Peyer's patch (tissue), 4 donors: ENCODE measurements around the gene TSPAN4. TPM values are rescaled to one million over a fixed set of nuclear protein-coding genes. Genes with fewer than 3 reads are reported as not detected.
A peak's percentile ranks its signal among the peaks of the same experiment; 100 is the strongest.

Source experiments
- DNase-seq, 3 donors: peaks; one replicate each; pipeline ENCODE4 v3.0.0-alpha.2; 2017 to 2019
- H3K27ac ChIP-seq, 4 donors: fragments of 200-600 bp; sonication (generic); one replicate each; pipeline ENCODE4 v1.5.1; 2016 to 2019
- H3K27me3 ChIP-seq, 2 donors: fragments of 200-600 bp; sonication (generic); one replicate each; pipeline ENCODE4 v1.5.1; 2019
- H3K36me3 ChIP-seq, 3 donors: fragments of 200-600 bp; sonication (generic); one replicate each; pipeline ENCODE4 v1.5.1; 2016 to 2019
- H3K4me1 ChIP-seq, 4 donors: fragments of 200-600 bp; sonication (generic); one replicate each; pipeline ENCODE4 v1.5.1; 2016 to 2019
- H3K4me3 ChIP-seq, 4 donors: fragments of 200-600 bp; sonication (generic); 1 replicate in 3 of 4; 2 replicates in 1 of 4; pipeline ENCODE4 v1.5.1; 2016 to 2019; ENCODE audit warnings: mild to moderate bottlenecking in 1 of 4
- H3K9me3 ChIP-seq, 4 donors: fragments of 200-600 bp; sonication (generic); one replicate each; pipeline ENCODE4 v1.5.1; 2016 to 2019; ENCODE audit warnings: mild to moderate bottlenecking in 1 of 4
- POLR2A ChIP-seq, 2 donors: fragments of 450-650 bp; IDR thresholded peaks; one replicate each; pipeline ENCODE4 v1.5.1; 2017; ENCODE audit warnings: antibody characterized with exemption in 2 of 2, mild to moderate bottlenecking in 2 of 2, moderate library complexity in 2 of 2
- total RNA-seq, 4 donors: library from RNA; depleted of rRNA; stranded (reverse); fragments of >200 nt; gene quantifications; one replicate each; pipeline ENCODE4 v1.1.0, GENCODE V29; 2016
- TF ChIP-seq, protein P1 (sequence below), 6 experiments: fragments of 450-650 bp in 4 of 6; fragments of 200-600 bp in 2 of 6; sonication (generic) in 1 of 6; IDR thresholded peaks; one replicate each; pipeline ENCODE4 v1.5.1; 2017 to 2019; ENCODE audit warnings: antibody characterized with exemption in 6 of 6, mild to moderate bottlenecking in 3 of 6, moderate library complexity in 1 of 6

Gene TSPAN4
- total RNA-seq, 4 donors from 2014 or later, result 20.0 to 52.1 (median 38.4) TPM

DNA sequence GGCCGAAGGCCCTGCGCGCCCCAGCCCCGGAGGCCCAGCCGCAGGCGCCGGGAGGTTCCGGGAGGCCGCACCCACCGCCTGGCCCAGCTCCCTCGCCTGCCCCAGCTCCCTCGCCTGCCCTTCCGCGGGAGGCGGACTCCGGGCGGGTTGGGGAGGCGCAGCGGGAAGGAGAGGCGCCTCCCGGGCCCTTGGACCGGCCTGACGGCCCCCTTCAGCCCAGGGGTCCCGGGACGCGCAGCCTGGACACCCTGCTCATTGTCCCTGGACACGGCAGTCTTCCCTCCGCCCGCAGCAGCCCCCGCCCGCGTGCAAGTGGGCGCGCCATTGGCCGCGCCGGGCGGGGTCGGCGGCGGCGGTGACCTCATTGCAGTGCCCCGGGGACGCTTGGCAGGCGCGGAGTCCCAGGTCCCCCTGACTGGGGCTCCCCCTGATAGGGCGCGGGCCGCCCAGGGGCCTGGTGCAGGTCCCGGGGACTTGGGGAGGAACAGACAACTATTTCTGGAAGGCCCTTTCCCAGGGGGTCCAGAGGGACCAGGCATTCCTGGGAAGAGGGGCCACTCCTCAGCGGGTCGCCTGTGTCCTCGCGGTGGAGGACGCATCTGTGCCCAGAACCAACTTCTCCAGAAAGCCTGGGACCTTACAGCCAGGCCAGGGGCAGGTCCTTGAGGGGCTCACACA is 9.4 kb upstream of the TSPAN4 start:
- peaks cover 0 to 20% (median 0%) of the 10 kb centered on the region in 3 donors for H3K36me3 ChIP-seq
- H3K27ac ChIP-seq, result peak overlapping the region; percentile 74 to 99 (median 93)
- H3K27me3 ChIP-seq, result peaks cover 0 to 16% of the 10 kb centered on the region in 2 donors
- DNase-seq, result peak in 1 of 3 donors; percentile 87
- peak; percentile 56 to 74 for TF ChIP-seq POLR2A (IDR thresholded peaks at IDR 0.05)
- TF ChIP-seq, protein P1, sequence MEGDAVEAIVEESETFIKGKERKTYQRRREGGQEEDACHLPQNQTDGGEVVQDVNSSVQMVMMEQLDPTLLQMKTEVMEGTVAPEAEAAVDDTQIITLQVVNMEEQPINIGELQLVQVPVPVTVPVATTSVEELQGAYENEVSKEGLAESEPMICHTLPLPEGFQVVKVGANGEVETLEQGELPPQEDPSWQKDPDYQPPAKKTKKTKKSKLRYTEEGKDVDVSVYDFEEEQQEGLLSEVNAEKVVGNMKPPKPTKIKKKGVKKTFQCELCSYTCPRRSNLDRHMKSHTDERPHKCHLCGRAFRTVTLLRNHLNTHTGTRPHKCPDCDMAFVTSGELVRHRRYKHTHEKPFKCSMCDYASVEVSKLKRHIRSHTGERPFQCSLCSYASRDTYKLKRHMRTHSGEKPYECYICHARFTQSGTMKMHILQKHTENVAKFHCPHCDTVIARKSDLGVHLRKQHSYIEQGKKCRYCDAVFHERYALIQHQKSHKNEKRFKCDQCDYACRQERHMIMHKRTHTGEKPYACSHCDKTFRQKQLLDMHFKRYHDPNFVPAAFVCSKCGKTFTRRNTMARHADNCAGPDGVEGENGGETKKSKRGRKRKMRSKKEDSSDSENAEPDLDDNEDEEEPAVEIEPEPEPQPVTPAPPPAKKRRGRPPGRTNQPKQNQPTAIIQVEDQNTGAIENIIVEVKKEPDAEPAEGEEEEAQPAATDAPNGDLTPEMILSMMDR (IDR thresholded peaks at IDR 0.05), result no peak
- H3K9me3 ChIP-seq, result no peaks in the 10 kb centered on the region
- H3K4me3 ChIP-seq, result peak overlapping the region; percentile 54 to 90 (median 64)
- H3K4me1 ChIP-seq, result peaks cover 13 to 75% (median 31%) of the 10 kb centered on the region in 4 donors

DNA sequence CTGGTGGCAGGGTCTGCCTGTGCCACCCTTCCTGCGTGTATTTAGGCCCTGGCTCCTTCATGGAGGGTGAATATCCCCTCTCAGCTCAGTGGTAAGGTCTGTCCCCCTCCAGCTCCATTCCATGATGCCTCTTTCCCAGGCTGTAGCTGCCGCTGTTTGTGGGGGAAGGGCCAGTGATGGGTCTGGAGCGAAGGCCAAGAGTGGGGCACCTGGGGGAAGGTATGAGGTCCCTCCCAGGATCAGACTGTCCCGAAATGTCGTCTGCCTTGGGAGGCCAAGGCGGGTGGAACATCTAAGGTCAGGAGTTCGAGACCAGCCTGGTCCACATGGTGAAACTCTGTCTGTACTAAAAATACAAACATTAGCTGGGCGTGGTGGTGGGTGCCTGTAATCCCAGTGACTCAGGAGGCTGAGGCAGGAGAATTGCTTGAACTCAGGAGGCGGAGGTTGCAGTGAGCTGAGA is 8.8 kb upstream of the TSPAN4 start:
- Histone ChIP-seq H3K27ac (peak overlapping the region; percentile 74 to 99 (median 93)), H3K4me3 (peak overlapping the region; percentile 54 to 90 (median 64)), H3K9me3 (no peaks in the 10 kb centered on the region), H3K27me3 (peaks cover 0 to 16% of the 10 kb centered on the region in 2 donors), H3K4me1 (peaks cover 11 to 75% (median 25%) of the 10 kb centered on the region in 4 donors), H3K36me3 (peaks cover 0 to 27% (median 0%) of the 10 kb centered on the region in 3 donors)
- DNase-seq, result peak in 1 of 3 donors; percentile 74
- TF ChIP-seq, protein P1 (IDR thresholded peaks at IDR 0.05), result no peak
- no peak for TF ChIP-seq POLR2A (IDR thresholded peaks at IDR 0.05)

DNA sequence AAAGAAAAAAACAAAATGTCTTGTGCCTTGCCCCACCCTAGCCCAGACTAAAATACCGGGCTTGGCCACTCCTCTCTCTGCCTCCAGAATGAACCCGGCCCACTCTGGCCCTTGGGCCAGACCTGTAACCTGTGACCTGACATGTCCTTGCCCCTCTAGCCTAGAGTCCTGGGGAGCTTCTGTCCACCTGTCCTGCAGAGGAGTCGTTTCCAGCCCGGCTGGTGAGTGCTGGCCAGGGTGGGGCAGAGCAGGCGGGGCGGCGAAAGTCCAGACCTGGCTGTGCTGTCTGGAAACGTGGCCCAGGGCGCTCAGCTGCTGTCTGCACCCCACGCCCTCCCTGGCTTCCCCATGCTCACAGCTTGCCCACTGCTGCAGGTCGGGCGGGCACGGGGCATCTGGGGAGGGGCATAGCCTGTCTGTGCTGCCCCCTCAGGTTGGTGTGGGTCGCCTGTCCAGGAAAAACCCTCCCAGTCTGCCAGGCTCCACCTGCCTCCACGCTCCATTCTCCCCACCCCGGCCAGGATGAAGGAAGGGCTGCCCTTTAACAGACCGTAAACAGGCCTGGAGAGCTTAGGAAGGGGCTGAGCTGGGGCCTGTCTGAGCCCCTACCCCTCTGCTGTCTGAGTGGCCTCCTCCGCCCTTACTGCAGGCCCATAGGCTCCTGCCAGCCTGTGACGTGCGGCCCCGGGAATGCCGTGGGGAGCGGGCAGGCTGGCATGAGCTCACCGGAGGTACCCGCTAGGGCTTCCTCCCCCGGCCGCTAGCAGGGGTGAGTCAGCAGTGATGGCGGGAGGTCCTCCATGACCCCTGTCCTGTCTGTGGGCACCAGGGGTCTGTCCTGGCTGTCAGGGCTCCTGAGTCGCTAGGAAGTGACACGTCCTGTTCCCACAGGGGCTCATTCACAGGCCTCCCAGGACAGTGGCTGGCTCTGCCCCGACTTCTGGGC is 8.0 kb upstream of the TSPAN4 start:
- H3K36me3 ChIP-seq, result peaks cover 0 to 34% (median 0%) of the 10 kb centered on the region in 3 donors
- H3K9me3 ChIP-seq, result no peaks in the 10 kb centered on the region

DNA sequence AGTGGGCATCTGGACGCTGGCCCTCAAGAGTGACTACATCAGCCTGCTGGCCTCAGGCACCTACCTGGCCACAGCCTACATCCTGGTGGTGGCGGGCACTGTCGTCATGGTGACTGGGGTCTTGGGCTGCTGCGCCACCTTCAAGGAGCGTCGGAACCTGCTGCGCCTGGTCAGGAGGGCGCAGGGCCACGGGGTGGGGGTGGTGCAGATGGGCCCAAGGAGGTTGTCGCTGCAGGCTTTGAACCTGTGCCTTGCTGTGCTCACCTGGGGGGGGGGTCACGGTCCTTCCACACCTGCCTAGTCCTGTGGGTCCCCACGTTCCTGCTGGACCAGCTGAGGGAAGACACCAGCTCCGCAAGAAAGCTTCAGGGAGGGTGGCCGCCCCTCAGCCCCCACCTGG is 6.4 kb upstream of the TSPAN4 start:
- peaks cover 0 to 42% (median 0%) of the 10 kb centered on the region in 3 donors for H3K36me3 ChIP-seq
- no peak overlapping the region for H3K27ac ChIP-seq
- TF ChIP-seq, protein P1 (IDR thresholded peaks at IDR 0.05), result no peak
- no peak for TF ChIP-seq POLR2A (IDR thresholded peaks at IDR 0.05)
- no peaks in the 10 kb centered on the region for H3K27me3 ChIP-seq
- H3K4me1 ChIP-seq, result peaks cover 5 to 67% (median 14%) of the 10 kb centered on the region in 4 donors
- no peaks in the 10 kb centered on the region for H3K9me3 ChIP-seq
- H3K4me3 ChIP-seq, result no peak overlapping the region
- no peak for DNase-seq

More for the DNA sequence above, 8.0 kb upstream of the TSPAN4 start:
- Histone ChIP-seq H3K4me1 (peaks cover 8 to 71% (median 18%) of the 10 kb centered on the region in 4 donors), H3K27me3 (peaks cover 0 to 9% of the 10 kb centered on the region in 2 donors), H3K4me3 (peak overlapping the region in 2 of 4 donors; percentile 59 to 90), H3K27ac (peak overlapping the region; percentile 74 to 99 (median 93))
- peak; percentile 45 to 65 for TF ChIP-seq POLR2A (IDR thresholded peaks at IDR 0.05)
- TF ChIP-seq, protein P1 (IDR thresholded peaks at IDR 0.05), result peak in 1 of 6 experiments; percentile 8
- peak in 2 of 3 donors; percentile 87 to 92 for DNase-seq

DNA sequence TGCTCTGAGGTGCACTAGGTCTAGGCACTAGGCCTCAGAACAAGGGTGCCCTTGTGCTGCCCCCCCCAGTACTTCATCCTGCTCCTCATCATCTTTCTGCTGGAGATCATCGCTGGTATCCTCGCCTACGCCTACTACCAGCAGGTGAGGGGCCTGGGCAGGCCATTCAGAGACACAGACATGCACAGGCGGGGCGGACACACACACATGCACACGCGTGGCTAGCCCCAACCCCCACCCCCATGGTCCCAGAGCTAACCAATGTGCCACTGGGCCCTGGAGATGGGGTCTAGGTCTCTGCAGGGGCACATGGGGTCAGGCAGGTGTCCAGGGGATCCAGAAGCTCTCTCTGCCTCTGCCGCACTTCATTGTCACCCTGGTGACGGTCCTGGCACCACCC is 6.0 kb upstream of the TSPAN4 start:
- H3K4me3 ChIP-seq, result no peak overlapping the region
- peaks cover 5 to 67% (median 15%) of the 10 kb centered on the region in 4 donors for H3K4me1 ChIP-seq
- H3K9me3 ChIP-seq, result no peaks in the 10 kb centered on the region
- no peaks in the 10 kb centered on the region for H3K27me3 ChIP-seq
- H3K27ac ChIP-seq, result no peak overlapping the region
- peaks cover 0 to 42% (median 0%) of the 10 kb centered on the region in 3 donors for H3K36me3 ChIP-seq
- TF ChIP-seq, protein P1 (IDR thresholded peaks at IDR 0.05), result no peak
- TF ChIP-seq POLR2A (IDR thresholded peaks at IDR 0.05), result no peak
- no peak for DNase-seq
